Measurements from ENCODE around the gene SSC5D. TPM values are rescaled to one million over a fixed set of nuclear protein-coding genes. Genes with fewer than 3 reads are reported as not detected.

Gene SSC5D
- polyA plus RNA-seq, 1 of the 3 experiments (the other 2 are of a cell fraction): 4.9 TPM

DNA sequence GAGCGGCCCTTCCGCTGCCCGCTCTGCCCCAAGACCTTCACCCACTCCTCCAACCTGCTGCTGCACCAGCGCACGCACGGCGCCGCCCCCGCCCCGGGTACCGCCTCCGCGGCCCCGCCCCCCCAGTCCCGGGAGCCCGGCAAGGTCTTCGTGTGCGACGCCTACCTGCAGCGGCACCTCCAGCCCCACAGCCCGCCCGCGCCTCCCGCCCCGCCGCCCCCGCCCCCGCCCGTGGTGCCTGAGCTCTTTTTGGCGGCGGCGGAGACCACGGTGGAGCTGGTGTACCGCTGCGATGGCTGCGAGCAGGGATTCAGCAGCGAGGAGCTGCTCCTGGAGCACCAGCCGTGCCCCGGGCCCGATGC, 6.5 kb upstream of the SSC5D start (continued):
- TF ChIP-seq, protein P1, sequence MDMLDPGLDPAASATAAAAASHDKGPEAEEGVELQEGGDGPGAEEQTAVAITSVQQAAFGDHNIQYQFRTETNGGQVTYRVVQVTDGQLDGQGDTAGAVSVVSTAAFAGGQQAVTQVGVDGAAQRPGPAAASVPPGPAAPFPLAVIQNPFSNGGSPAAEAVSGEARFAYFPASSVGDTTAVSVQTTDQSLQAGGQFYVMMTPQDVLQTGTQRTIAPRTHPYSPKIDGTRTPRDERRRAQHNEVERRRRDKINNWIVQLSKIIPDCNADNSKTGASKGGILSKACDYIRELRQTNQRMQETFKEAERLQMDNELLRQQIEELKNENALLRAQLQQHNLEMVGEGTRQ (IDR thresholded peaks at IDR 0.05; ENCODE audit: borderline replicate concordance, low read depth, low read length): no peak

DNA sequence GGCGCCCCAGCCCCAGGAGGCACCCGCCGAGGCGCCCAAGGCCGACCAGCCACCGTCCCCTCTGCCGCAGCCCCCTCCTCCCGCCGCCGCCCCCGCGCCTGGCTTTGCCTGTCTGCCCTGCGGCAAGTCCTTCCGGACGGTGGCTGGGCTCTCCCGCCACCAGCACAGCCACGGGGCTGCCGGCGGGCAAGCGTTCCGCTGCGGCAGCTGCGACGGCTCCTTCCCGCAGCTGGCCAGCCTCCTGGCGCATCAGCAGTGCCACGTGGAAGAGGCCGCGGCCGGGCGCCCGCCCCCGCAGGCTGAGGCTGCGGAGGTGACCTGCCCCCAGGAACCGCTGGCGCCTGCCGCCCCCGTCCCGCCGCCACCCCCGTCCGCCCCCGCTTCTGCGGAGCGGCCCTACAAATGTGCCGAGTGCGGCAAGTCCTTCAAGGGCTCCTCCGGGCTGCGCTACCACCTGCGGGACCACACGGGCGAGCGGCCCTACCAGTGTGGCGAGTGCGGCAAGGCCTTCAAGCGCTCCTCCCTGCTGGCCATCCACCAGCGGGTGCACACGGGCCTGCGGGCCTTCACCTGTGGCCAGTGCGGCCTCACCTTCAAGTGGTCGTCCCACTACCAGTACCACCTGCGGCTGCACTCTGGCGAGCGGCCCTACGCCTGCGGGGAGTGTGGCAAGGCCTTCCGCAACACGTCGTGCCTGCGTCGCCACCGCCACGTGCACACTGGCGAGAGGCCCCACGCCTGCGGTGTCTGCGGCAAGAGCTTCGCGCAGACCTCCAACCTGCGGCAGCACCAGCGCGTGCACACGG, 5.9 kb upstream of the SSC5D start:
- Histone ChIP-seq H3F3A (replicated peaks; ENCODE audit: insufficient read depth) (peaks cover 23% of the 10 kb centered on the region), H3K4me3 (ENCODE audit: low read depth in 2 of 2, low read length in 1 of 2) (no peak overlapping the region), H3K9me2 (no peaks in the 10 kb centered on the region), H3K36me3 (replicated peaks in 1 of 2; ENCODE audit: control insufficient read depth in 1 of 2, insufficient read depth in 2 of 2, low read length in 1 of 2) (peaks cover 0 to 7% of the 10 kb centered on the region in 2 experiments), H3K27me3 (ENCODE audit: insufficient read depth) (no peaks in the 10 kb centered on the region), H4K20me1 (ENCODE audit: insufficient read depth) (no peaks in the 10 kb centered on the region), H3K79me2 (ENCODE audit: insufficient read depth) (peaks cover 42% of the 10 kb centered on the region), H3K9me3 (no peaks in the 10 kb centered on the region), H3K27ac (ENCODE audit: low read depth in 2 of 2, low read length in 1 of 2) (no peak overlapping the region), H2AFZ (ENCODE audit: low read depth) (no peak overlapping the region), H3K4me1 (ENCODE audit: control insufficient read depth in 1 of 2, insufficient read depth in 2 of 2, low read depth in 1 of 2, low read length in 1 of 2) (peaks cover 32 to 35% of the 10 kb centered on the region in 2 experiments; a peak in 3 of 4 replicates), H3K4me2 (no peak overlapping the region), H3K9ac (no peak overlapping the region)
- TF ChIP-seq TCF12 (IDR thresholded peaks at IDR 0.05): no peak
- no peak for TF ChIP-seq CHD2 (IDR thresholded peaks at IDR 0.05; ENCODE audit: low read length, partially characterized antibody)
- TF ChIP-seq, protein P2, sequence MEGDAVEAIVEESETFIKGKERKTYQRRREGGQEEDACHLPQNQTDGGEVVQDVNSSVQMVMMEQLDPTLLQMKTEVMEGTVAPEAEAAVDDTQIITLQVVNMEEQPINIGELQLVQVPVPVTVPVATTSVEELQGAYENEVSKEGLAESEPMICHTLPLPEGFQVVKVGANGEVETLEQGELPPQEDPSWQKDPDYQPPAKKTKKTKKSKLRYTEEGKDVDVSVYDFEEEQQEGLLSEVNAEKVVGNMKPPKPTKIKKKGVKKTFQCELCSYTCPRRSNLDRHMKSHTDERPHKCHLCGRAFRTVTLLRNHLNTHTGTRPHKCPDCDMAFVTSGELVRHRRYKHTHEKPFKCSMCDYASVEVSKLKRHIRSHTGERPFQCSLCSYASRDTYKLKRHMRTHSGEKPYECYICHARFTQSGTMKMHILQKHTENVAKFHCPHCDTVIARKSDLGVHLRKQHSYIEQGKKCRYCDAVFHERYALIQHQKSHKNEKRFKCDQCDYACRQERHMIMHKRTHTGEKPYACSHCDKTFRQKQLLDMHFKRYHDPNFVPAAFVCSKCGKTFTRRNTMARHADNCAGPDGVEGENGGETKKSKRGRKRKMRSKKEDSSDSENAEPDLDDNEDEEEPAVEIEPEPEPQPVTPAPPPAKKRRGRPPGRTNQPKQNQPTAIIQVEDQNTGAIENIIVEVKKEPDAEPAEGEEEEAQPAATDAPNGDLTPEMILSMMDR (IDR thresholded peaks at IDR 0.05): no peak
- no peak for TF ChIP-seq GABPA (IDR thresholded peaks at IDR 0.05; ENCODE audit: low read depth)
- TF ChIP-seq TEAD4 (IDR thresholded peaks at IDR 0.05; ENCODE audit: borderline replicate concordance, insufficient read depth): no peak
- TF ChIP-seq FOXJ3 (CRISPR knock-in tag; IDR thresholded peaks at IDR 0.05): no peak
- TF ChIP-seq MXI1 (IDR thresholded peaks at IDR 0.05; ENCODE audit: low read depth, low read length): no peak
- TF ChIP-seq GATA2 (CRISPR knock-in tag; IDR thresholded peaks at IDR 0.05): no peak
- no peak for TF ChIP-seq EZH2phosphoT487 (IDR thresholded peaks at IDR 0.05; ENCODE audit: borderline replicate concordance, low read depth)
- TF ChIP-seq, protein P3, sequence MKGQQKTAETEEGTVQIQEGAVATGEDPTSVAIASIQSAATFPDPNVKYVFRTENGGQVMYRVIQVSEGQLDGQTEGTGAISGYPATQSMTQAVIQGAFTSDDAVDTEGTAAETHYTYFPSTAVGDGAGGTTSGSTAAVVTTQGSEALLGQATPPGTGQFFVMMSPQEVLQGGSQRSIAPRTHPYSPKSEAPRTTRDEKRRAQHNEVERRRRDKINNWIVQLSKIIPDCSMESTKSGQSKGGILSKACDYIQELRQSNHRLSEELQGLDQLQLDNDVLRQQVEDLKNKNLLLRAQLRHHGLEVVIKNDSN (IDR thresholded peaks at IDR 0.05; ENCODE audit: borderline replicate concordance, low read depth): no peak
- no peak for TF ChIP-seq EP300 (IDR thresholded peaks at IDR 0.05; ENCODE audit: borderline replicate concordance in 1 of 2, low read depth in 1 of 2, low read length in 1 of 2)
- TF ChIP-seq RCOR1 (IDR thresholded peaks at IDR 0.05; ENCODE audit: low read length): no peak
- TF ChIP-seq TAF1 (IDR thresholded peaks at IDR 0.05; ENCODE audit: borderline replicate concordance, low read depth, low read length): no peak
- TF ChIP-seq, protein P4, sequence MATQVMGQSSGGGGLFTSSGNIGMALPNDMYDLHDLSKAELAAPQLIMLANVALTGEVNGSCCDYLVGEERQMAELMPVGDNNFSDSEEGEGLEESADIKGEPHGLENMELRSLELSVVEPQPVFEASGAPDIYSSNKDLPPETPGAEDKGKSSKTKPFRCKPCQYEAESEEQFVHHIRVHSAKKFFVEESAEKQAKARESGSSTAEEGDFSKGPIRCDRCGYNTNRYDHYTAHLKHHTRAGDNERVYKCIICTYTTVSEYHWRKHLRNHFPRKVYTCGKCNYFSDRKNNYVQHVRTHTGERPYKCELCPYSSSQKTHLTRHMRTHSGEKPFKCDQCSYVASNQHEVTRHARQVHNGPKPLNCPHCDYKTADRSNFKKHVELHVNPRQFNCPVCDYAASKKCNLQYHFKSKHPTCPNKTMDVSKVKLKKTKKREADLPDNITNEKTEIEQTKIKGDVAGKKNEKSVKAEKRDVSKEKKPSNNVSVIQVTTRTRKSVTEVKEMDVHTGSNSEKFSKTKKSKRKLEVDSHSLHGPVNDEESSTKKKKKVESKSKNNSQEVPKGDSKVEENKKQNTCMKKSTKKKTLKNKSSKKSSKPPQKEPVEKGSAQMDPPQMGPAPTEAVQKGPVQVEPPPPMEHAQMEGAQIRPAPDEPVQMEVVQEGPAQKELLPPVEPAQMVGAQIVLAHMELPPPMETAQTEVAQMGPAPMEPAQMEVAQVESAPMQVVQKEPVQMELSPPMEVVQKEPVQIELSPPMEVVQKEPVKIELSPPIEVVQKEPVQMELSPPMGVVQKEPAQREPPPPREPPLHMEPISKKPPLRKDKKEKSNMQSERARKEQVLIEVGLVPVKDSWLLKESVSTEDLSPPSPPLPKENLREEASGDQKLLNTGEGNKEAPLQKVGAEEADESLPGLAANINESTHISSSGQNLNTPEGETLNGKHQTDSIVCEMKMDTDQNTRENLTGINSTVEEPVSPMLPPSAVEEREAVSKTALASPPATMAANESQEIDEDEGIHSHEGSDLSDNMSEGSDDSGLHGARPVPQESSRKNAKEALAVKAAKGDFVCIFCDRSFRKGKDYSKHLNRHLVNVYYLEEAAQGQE (IDR thresholded peaks at IDR 0.05; ENCODE audit: low read depth, low read length): no peak
- no peak for TF ChIP-seq POLR2AphosphoS5 (IDR thresholded peaks at IDR 0.05; ENCODE audit: low read depth, low read length)
- TF ChIP-seq, protein P1 (IDR thresholded peaks at IDR 0.05; ENCODE audit: borderline replicate concordance, low read depth, low read length): no peak
- TF ChIP-seq FOSL2 (IDR thresholded peaks at IDR 0.05; ENCODE audit: borderline replicate concordance, low read depth): no peak
- no peak for TF ChIP-seq FOXM1 (IDR thresholded peaks at IDR 0.05; ENCODE audit: low read depth)
- WGBS (ENCODE audit: low lambda C conversion rate): 97% methylated on average over 27 of the region's 83 CpGs
- CTCF ChIA-PET: interaction anchor here (0.9 to 15.1 kb wide), 2 partner anchors 14 to 22 kb away, joined by 3 to 162 read pairs; no protein-coding TSS in a partner anchor
- POLR2A ChIA-PET: interaction anchor here (0.7 kb wide), 1 partner anchor 16 kb away, joined by 4 read pairs; no protein-coding TSS in a partner anchor
- DNase-seq: no peak
